ENCODE results near the gene COX6B2. TPM values are rescaled to one million over a fixed set of nuclear protein-coding genes. Genes with fewer than 3 reads are reported as not detected.

Gene COX6B2
- total and polyA plus RNA-seq, 2 of the 13 experiments (the other 11 are each of a cell fraction or from before 2014, with no cell fraction given), result 0.21 TPM; not detected in 1

DNA sequence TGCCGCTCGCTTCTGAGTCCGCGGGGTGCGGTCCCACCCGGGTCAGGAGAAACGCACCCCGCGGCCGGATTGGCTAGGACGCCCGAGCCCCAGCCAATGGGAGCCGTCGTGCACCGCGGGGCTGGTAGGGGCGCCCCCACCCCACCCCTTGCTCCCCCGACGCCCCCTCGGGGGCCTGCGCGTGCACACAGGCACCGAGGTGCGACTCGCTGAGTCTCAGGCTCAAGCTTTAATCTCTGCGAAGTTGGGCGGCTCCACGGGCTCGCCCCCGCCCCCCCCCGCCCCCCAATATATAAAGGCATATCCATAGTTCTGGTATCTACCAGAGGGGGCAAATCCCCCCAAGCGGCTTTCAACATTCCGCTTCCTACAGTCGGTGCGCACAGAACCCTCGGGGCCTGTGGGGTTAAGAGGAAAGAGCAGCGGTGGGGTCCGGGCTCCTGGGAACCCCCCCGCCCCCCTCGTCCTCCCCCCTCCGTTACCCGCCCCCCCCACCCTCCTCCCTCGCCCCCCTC lies at the start of gene COX6B2 (continued):
- TF ChIP-seq, protein P1, sequence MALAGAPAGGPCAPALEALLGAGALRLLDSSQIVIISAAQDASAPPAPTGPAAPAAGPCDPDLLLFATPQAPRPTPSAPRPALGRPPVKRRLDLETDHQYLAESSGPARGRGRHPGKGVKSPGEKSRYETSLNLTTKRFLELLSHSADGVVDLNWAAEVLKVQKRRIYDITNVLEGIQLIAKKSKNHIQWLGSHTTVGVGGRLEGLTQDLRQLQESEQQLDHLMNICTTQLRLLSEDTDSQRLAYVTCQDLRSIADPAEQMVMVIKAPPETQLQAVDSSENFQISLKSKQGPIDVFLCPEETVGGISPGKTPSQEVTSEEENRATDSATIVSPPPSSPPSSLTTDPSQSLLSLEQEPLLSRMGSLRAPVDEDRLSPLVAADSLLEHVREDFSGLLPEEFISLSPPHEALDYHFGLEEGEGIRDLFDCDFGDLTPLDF (CRISPR knock-in tag; IDR thresholded peaks at IDR 0.05), result no peak
- no peak for TF ChIP-seq ZNF749 (CRISPR knock-in tag; IDR thresholded peaks at IDR 0.05; ENCODE audit: borderline replicate concordance)
- TF ChIP-seq REXO4 (CRISPR knock-in tag; IDR thresholded peaks at IDR 0.05; ENCODE audit: borderline replicate concordance), result no peak
- TF ChIP-seq FOXJ3 (CRISPR knock-in tag; IDR thresholded peaks at IDR 0.05; ENCODE audit: borderline replicate concordance), result no peak
- TF ChIP-seq, protein P2, sequence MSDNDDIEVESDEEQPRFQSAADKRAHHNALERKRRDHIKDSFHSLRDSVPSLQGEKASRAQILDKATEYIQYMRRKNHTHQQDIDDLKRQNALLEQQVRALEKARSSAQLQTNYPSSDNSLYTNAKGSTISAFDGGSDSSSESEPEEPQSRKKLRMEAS (IDR thresholded peaks at IDR 0.05), result no peak

DNA sequence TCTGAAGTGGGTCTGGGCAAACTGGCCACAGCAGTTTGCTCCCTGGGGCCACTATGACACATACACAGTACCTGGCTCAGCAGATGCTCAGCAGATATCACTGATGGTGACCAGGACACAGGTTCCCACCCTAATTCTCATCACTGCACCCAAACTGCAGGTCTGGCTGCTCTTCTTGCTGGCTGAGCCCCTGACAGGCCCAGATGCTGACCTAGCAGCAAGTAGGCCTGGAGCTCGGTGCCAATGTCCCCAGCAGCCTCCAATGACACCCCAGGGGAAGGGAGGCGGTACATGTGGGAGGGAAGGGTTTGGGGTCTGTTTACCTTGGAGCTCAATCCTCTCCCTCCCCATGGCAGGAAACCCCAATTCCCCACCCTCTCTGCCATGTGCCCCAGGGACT lies 48.0 kb upstream of the COX6B2 start:
- ChIA-PET CTCF (ENCODE audit: low intra/inter-chr PET ratio, low total read pairs) (no interaction called here), POLR2A (no interaction called here)
- 89% methylated on average over 1 of the region's 2 CpGs for WGBS (ENCODE audit: low lambda C conversion rate)
- H2AFZ ChIP-seq (ENCODE audit: low read length), result no peak overlapping the region
- no peak overlapping the region for H3K4me3 ChIP-seq (replicated peaks in 1 of 3; ENCODE audit: insufficient read depth in 1 of 3, low read depth in 2 of 3, low read length in 3 of 3)
- no peaks in the 10 kb centered on the region for H3K27me3 ChIP-seq (ENCODE audit: control insufficient read depth in 1 of 2, insufficient read depth in 2 of 2, low read length in 2 of 2)
- TF ChIP-seq, protein P3, sequence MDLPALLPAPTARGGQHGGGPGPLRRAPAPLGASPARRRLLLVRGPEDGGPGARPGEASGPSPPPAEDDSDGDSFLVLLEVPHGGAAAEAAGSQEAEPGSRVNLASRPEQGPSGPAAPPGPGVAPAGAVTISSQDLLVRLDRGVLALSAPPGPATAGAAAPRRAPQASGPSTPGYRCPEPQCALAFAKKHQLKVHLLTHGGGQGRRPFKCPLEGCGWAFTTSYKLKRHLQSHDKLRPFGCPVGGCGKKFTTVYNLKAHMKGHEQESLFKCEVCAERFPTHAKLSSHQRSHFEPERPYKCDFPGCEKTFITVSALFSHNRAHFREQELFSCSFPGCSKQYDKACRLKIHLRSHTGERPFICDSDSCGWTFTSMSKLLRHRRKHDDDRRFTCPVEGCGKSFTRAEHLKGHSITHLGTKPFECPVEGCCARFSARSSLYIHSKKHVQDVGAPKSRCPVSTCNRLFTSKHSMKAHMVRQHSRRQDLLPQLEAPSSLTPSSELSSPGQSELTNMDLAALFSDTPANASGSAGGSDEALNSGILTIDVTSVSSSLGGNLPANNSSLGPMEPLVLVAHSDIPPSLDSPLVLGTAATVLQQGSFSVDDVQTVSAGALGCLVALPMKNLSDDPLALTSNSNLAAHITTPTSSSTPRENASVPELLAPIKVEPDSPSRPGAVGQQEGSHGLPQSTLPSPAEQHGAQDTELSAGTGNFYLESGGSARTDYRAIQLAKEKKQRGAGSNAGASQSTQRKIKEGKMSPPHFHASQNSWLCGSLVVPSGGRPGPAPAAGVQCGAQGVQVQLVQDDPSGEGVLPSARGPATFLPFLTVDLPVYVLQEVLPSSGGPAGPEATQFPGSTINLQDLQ (CRISPR knock-in tag; IDR thresholded peaks at IDR 0.05), result no peak
- TF ChIP-seq POLR2AphosphoS2 (IDR thresholded peaks at IDR 0.05; ENCODE audit: low read depth, low read length), result no peak
- TF ChIP-seq RBFOX2 (IDR thresholded peaks at IDR 0.05; ENCODE audit: low read depth, low read length), result 0 out of 2 replicates have a peak, but pooled peaks have one; percentile 24
- H3K79me2 ChIP-seq (ENCODE audit: insufficient read depth, low read length), result peaks cover 16% of the 10 kb centered on the region
- DNase-seq (ENCODE audit: low spot score) (no peak), ATAC-seq (no peak), FAIRE-seq (no peak)
- no peaks in the 10 kb centered on the region for H4K20me1 ChIP-seq (ENCODE audit: insufficient read depth, low read length)
- in situ Hi-C loops (cut with HindIII; ENCODE audit: extremely low pct_ligation_motif_present, low pct_unique_long_range_greater_than_20kb) (no loop called here), intact Hi-C loops (cut with micrococcal nuclease; ENCODE audit: unreplicated experiment) (no loop called here)
- no peak overlapping the region for H3K4me2 ChIP-seq (ENCODE audit: low read depth, low read length)
- BruUV-seq (replicated peaks), result no TSS peak
- no peaks in the 10 kb centered on the region for H3K9me3 ChIP-seq (ENCODE audit: low read length)
- H3K9ac ChIP-seq (ENCODE audit: insufficient read depth, low read depth, low read length), result no peak overlapping the region
- peaks cover 16% of the 10 kb centered on the region for H3K4me1 ChIP-seq (ENCODE audit: insufficient read depth, low read length)
- H3K36me3 ChIP-seq (replicated peaks in 1 of 2; ENCODE audit: control insufficient read depth in 1 of 2, insufficient read depth in 2 of 2, low read length in 2 of 2), result peaks cover 9 to 26% of the 10 kb centered on the region in 2 experiments; a peak in 4 of 5 replicates
- H3K27ac ChIP-seq (ENCODE audit: extremely low read length, insufficient read depth, low read length), result no peak overlapping the region

Data from HepG2 (cell line).